Measurements from ENCODE around the gene SNRPF.
A peak's percentile ranks its signal among the peaks of the same experiment; 100 is the strongest.
"Not testable (repeated sequence)": the region's sequence is repeated elsewhere in the genome, so short reads cannot be mapped to it uniquely, and the experiment has no call there.

SNRPF gene

GRCh38 chr12:95858451-95859343, at the start of gene SNRPF:
Gene SNRPF, plus strand, starts transcription at chr12:95858952. Its CDS starts 122 bp downstream, at chr12:95859074.
- DNase-seq (ENCODE audit: low read depth): peak; percentile 89

GRCh38 chr12:95809000-95809680, 49.6 kb upstream of the SNRPF start:
- DNase-seq (ENCODE audit: low read depth): no peak

GRCh38 chr12:95810411-95810810, 48.3 kb upstream of the SNRPF start:
- DNase-seq (ENCODE audit: low read depth): no peak

- not testable (repeated sequence) for DNase-seq (ENCODE audit: low read depth)
Measured at GRCh38 chr12:95812155-95812554, 46.6 kb upstream of the SNRPF start.

- DNase-seq (ENCODE audit: low read depth): no peak
Measured at GRCh38 chr12:95815632-95816212, 43.0 kb upstream of the SNRPF start.

- DNase-seq (ENCODE audit: low read depth): no peak
Measured at GRCh38 chr12:95820096-95820703, 38.6 kb upstream of the SNRPF start.

- no peak for DNase-seq (ENCODE audit: low read depth)
Measured at GRCh38 chr12:95829395-95829794, 29.4 kb upstream of the SNRPF start.

- no peak for DNase-seq (ENCODE audit: low read depth)
Measured at GRCh38 chr12:95830335-95831089, 28.2 kb upstream of the SNRPF start.

GRCh38 chr12:95834572-95834971, 24.2 kb upstream of the SNRPF start:
- DNase-seq (ENCODE audit: low read depth): no peak

- DNase-seq (ENCODE audit: low read depth): no peak
Measured at GRCh38 chr12:95836185-95836609, 22.6 kb upstream of the SNRPF start.

GRCh38 chr12:95836630-95837239, 22.0 kb upstream of the SNRPF start:
- no peak for DNase-seq (ENCODE audit: low read depth)

GRCh38 chr12:95837240-95838038, 21.3 kb upstream of the SNRPF start:
- DNase-seq (ENCODE audit: low read depth): no peak

GRCh38 chr12:95838125-95838524, 20.6 kb upstream of the SNRPF start:
- DNase-seq (ENCODE audit: low read depth): no peak

GRCh38 chr12:95842426-95842825, 16.3 kb upstream of the SNRPF start:
- DNase-seq (ENCODE audit: low read depth): not testable (repeated sequence)

- no peak for DNase-seq (ENCODE audit: low read depth)
Measured at GRCh38 chr12:95848575-95849388, 10.0 kb upstream of the SNRPF start.

GRCh38 chr12:95851606-95852005, 7.1 kb upstream of the SNRPF start:
- no peak for DNase-seq (ENCODE audit: low read depth)

GRCh38 chr12:95852133-95852532, 6.6 kb upstream of the SNRPF start:
- DNase-seq (ENCODE audit: low read depth): no peak

- DNase-seq (ENCODE audit: low read depth): no peak
Measured at GRCh38 chr12:95857156-95857555, 1.6 kb upstream of the SNRPF start.

GRCh38 chr12:95857799-95858198, 953 bp upstream of the SNRPF start:
- no peak for DNase-seq (ENCODE audit: low read depth)
